Measurements from ENCODE around the gene NECAB3.
A peak's percentile ranks its signal among the peaks of the same experiment; 100 is the strongest.

The NECAB3 gene

GRCh38 chr20:33664762-33665144 is 9.5 kb downstream of the NECAB3 start:
- DNase-seq (ENCODE audit: low read depth in 2 of 2), result no peak

DNA sequence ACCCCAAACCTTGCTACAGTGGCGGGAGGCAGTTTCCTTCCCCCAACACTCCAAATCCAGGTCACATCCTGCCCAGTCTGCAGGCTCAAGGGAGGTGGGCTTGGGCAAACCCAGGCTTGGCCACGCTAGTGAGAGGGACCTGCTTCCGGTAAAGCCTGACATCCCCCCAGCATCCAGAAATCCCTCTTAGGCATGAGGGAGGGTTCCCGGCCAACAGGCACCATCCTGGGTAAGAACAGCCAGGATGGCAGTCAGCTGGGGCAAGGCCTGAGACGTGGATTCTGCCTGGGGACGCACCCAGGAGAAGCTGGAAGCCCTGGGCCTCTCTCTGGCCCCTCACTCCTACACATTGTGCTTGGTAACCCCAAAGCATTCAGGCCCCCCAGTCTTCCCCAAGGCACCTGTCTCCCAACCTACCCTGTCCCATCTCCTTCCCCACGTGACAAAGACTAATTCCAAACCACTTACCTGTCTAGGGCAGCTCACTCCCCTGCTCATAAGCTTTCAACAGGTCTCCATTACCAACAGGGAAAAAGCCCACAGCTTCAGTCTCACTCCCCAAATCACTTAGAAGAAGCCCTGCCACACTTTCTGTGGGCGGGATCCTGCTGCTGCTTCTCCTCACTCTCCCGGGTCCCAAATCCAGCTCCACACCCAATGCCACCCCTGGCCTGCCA is 10.0 kb downstream of the NECAB3 start:
- DNase-seq (ENCODE audit: low read depth in 2 of 2), result no peak

DNA sequence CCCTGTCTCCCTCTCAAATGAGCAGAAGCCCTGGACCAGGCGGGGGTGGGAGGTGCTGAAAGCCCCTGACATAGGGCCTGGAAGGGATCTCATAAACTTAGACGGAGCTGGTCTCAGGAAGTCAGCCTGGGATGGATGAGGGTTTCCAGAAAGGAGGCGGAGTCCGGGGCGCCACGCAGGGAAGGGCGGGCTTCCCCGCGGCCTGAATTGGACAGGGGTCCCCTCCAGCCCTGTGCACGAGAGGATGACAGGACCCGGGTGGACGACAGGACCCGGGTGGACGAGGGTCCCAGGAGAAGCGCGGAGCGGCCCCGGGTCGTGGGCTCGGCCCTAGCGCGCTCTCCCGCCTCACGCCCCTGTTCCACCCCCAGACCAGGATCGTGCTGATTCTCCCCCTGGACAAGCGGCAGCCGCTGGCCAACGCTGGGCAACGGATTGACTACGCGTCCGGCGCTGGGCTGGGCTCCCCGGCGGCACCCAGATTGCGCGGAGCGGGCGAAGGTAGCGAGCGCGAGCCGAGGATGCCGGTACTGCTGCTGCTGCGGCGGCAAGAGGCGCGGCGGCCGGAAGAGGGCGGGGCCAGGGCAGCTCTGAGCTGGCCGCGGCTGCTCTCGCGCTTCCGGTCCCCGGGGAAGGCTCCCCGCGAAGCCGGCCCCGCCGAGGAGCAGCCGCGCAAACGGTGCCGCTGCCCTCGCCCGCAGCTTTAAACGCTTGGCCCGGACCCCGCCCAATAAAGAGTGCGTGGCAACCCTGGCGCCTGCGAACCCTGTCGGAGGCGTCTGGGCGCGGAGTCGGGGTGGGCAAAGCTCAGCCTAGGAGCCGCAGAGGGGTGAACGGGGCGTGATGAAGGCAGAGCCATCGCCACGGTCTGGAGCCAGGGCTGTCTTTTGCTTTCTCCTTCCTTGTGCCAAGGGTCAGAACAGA is 10.8 kb downstream of the NECAB3 start:
- peak; percentile 77 to 85 for DNase-seq (ENCODE audit: low read depth in 2 of 2)

GRCh38 chr20:33662172-33662571 is 12.1 kb downstream of the NECAB3 start, which contains the start of gene C20orf144:
C20orf144 (plus strand) TSS chr20:33662327; CDS start chr20:33662346, 19 bp downstream.
- DNase-seq (ENCODE audit: low read depth in 2 of 2), result no peak

DNA sequence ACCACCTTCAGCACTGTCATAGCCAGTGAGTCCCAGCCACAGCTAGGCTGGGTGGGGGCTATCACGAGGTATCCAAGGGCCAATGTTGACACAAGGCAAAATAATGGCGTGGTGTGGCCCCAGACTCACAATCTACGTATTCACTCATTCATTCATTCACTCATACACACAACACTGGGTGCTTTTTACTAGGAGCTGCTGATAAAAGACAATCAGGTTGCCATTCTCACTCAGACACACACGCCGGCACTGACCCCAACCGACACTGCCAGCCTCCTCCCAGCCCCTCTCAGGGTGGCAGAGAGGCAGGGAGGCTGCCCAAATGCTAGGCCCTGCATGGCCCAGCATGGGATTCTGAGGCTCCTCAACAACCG is 13.6 kb downstream of the NECAB3 start:
- no peak for DNase-seq (ENCODE audit: low read depth in 2 of 2)

GRCh38 chr20:33660035-33660684 is 14.1 kb downstream of the NECAB3 start:
- DNase-seq (ENCODE audit: low read depth in 2 of 2), result no peak

DNA sequence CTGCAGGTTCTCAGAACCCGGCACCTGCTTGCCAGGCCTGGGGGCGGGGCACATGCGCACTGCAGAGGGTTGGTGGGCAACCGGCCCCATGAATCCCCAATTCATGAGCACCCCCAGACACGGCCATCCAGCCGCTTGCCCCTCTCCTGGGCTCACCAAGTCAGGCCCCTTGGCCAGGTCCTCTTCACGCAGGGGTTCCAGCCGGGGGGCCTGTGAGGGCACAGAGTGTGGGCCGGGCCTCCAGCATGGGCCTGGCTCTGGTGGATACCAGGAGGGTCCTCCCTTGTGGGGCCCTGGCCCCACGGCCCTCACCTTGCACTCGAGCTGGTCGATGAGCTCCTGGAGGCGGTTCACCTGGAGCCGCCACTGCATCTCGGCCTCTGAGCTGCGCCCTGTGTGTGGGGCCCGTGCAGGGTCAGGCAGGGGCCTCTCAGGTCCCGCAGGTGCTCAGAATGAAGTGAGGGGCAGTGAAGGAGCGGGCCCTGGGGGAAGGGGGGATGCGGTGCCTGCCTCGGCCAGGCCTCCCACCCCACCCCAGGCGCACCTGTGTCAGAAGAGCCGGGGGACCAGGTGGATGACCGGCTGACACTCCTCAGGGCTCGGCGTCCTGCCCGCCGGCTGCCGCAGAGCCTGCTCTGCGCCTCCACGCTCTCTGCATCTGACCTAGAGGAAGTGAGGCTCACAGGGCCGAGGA is 14.7 kb downstream of the NECAB3 start:
- DNase-seq (ENCODE audit: low read depth in 2 of 2), result no peak

DNA sequence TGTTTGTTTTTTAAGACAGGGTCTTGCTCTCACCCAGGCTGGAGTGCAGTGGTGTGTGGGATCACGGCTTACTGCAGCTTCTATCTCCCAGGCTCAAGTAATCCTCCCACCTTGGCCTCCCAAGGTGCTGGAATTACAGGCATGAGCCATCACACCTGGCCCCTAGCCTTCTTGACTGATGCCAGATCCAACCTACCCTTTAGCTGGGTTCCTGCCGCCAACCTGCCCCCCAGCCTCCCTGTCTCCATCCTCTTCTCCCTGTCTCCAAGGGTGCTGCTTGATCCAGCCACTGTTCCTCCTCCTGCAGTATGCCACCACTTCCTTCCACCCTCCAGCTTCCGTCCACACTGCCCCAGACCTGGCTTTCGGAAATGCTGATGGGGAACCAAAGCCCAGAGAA is 15.3 kb downstream of the NECAB3 start:
- no peak for DNase-seq (ENCODE audit: low read depth in 2 of 2)

DNA sequence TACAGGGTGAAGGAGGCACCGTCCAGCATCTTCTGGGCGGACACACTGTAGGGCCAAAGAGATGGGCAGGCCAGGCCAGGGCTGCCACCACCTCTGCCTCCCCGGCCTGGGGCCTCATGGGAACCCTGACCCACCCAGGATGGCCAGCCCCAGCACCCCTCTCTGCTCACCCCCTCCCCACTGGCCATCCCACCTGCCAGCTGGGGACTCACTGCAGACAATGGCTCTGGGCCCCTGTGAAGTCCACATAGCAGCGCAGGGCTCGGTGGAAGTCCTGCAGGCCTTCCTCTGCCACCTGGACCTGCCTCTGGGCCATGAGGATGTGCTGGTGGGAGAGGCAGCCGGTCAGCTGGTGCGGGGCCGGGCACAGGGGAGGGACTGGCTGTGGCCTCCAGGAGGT is 15.7 kb downstream of the NECAB3 start:
- DNase-seq (ENCODE audit: low read depth in 2 of 2), result no peak

DNA sequence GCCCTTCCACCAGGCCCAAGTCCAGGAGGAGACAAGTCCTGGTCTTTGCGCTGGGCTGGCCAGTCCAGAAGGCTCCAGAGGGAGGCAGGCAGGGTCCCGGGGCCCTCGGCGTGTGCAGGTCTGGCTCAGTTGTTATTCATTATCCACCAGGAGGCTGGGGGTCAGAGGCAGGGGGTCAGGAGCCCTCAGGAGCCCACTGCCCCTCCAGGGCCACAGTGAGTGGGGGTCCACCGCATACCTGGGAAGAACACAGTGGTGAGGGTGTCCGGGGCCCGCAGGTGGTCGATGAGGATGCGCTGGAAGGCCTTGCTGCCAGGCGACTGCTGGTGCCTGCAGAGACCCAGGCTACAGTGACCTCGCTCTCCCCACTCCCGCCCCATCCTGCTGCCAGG is 16.5 kb downstream of the NECAB3 start:
- no peak for DNase-seq (ENCODE audit: low read depth in 2 of 2)

GRCh38 chr20:33656783-33657703 is 17.2 kb downstream of the NECAB3 start:
- DNase-seq (ENCODE audit: low read depth in 2 of 2), result no peak

GRCh38 chr20:33656010-33656782 is 18.0 kb downstream of the NECAB3 start:
- no peak for DNase-seq (ENCODE audit: low read depth in 2 of 2)

- no peak for DNase-seq (ENCODE audit: low read depth in 2 of 2)
These were observed 19.1 kb downstream of the NECAB3 start for GRCh38 chr20:33655164-33655563.

DNA sequence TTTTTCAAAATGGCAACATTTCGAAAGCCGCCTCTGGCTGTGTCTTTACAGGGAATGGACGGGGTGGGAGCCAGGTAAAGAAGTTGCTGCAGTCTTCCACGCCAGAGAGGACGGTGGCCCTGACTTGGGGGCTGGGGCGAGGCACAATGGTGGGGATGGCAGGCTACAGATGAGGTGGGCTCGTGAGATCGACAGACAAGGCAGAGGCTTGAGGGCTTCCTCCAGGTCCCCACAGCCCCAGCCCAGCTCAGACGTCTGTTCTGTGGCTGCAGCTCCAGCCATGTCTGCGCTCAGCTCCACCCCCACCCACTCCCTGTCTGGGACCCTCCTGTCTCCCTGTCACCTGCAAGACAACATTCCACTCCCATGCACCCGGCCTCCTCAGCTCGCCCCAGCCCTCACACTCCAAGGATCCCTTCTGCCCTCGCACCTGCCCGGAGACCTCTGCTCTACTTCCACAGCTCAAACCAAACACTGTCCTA is 19.5 kb downstream of the NECAB3 start:
- no peak for DNase-seq (ENCODE audit: low read depth in 2 of 2)

DNA sequence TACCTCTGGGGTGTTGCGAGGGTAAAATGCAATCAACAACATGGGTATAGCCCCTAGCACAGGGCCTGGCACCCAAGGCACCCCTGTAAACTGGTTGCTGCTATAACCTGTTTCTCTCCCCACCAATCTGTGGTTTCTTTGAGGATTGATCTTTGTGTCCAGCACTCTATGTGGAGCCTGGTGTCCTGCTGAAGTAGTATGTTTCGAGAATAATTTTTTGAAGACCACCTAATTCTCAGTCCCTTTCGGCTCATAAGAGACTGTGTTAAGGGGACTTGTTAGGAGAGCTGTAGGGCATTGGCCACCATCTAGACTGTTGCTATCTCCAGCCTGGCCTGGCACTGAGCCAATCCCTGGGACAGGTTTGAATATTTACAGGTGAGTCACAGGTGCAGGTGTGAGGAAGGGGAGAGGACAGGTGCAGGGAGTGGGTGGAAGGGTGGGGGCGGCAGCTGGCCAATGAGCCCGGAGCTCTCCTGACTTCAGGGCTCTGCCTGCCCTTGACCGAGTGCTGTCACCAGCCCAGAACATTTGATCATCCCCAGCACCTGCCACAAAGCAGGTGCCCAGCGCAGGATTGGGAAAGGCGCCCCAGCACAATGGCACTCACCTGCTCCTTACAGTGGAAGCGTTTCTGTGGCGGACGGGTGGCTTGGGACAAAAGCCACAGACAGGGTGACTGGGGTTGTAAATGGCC is 20.2 kb downstream of the NECAB3 start:
- DNase-seq (ENCODE audit: low read depth in 2 of 2), result no peak

- DNase-seq (ENCODE audit: low read depth in 2 of 2), result peak in 1 of 2 donors; percentile 35
These were observed 20.9 kb downstream of the NECAB3 start for GRCh38 chr20:33653218-33653899.

DNA sequence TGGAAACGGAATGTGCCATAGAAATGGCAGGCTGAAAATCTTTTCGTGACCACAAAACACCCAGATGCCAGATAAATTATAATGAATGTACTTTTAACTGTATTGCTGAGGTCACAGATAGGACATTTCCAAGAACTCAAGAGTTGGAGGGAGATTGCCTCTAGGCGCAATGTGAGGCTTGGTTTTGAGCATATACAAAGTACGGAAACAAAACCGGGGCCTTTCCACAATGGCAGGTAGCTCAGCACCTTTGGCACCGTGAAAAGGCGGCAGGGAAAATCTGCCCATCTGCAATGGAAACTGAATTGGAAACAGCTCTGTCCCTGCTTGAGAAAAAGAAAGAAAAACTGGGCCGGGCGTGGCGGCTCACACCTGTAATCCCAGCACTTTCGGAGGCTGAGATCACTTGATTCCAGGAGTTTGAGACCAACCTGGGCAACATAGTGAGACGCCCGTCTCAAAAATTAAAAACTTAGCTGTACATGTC is 22.6 kb downstream of the NECAB3 start:
- no peak for DNase-seq (ENCODE audit: low read depth in 2 of 2)

GRCh38 chr20:33650753-33651561 is 23.3 kb downstream of the NECAB3 start:
- DNase-seq (ENCODE audit: low read depth in 2 of 2), result no peak

All from stimulated activated CD8-positive, alpha-beta memory T cell treated with anti-CD3 and anti-CD28 coated beads, Interleukin-2, amount 100 ng/mL, for 48 hours (primary cell).